ENCODE measurements around the gene CLCN7. TPM values are rescaled to one million over a fixed set of nuclear protein-coding genes. Genes with fewer than 3 reads are reported as not detected.
"Not testable (repeated sequence)": the region's sequence is repeated elsewhere in the genome, so short reads cannot be mapped to it uniquely, and the experiment has no call there.

CLCN7 gene
- total RNA-seq, 2 donors from 2014 or later, result 42.3 to 44.9 TPM

- ATAC-seq (no peak), DNase-seq (no peak)
- intact Hi-C loops (cut with DNase I, micrococcal nuclease), result no loop called here
Observed at GRCh38 chr16:1451702-1452392, 23.0 kb downstream of the CLCN7 start.

DNA sequence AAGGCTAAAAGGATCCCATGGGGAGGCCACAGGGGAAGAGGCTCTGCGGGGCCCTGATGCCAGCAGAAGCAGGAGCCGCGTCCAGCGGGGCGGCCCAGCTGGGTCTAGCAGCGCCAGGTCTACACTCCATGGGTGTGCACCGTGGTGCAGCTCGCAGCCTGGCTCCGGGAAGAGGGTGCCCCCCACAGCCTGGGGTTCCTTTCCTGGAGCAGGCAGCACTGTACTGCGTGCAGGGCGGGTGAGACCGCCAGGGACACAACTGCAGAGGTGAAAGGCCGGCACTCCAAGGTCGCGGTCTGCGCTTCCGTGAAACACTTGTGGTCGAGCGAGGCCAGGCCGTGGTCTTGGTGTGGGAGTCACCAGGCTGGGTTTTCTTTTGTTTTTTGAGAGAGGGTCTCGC is 24.0 kb downstream of the CLCN7 start:
- intact Hi-C loops (cut with DNase I, micrococcal nuclease), result no loop called here
- ATAC-seq, result no peak
- no peak for DNase-seq

- no peak for DNase-seq
- intact Hi-C loops (cut with DNase I, micrococcal nuclease), result no loop called here
Observed at GRCh38 chr16:1450218-1450617, 24.6 kb downstream of the CLCN7 start.

DNA sequence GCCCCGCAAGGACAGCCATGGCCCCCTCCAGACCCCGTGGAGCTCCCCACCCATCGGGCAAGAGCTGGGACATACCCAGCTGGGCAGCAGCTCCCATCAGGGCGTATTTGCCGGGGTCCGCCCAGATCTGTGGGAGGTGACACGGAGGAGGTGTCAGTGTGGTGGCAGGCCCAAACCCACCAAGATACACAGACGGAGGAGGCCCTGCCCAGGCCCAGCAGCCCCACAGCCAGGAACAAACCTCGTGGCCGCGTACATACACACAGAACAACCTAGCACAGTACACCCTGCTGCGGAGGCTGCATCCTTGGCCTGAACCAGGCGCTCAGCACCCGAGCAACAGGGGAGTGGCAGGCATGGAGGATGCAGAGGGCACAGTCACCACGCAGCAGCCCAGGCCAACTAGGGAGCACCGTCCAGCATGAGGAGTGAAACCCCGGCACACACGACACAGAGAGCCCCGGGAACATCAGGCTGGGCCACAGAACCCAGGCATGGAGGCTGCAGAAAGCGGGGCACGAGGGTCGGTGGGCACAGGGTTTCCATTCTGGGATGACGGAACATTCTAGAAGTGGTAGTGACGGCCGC is 25.5 kb downstream of the CLCN7 start:
- intact Hi-C loops (cut with DNase I, micrococcal nuclease), result no loop called here
- no peak for DNase-seq
- no peak for ATAC-seq

More at GRCh38 chr16:1450218-1450617, 24.6 kb downstream of the CLCN7 start:
- no peak for ATAC-seq

DNA sequence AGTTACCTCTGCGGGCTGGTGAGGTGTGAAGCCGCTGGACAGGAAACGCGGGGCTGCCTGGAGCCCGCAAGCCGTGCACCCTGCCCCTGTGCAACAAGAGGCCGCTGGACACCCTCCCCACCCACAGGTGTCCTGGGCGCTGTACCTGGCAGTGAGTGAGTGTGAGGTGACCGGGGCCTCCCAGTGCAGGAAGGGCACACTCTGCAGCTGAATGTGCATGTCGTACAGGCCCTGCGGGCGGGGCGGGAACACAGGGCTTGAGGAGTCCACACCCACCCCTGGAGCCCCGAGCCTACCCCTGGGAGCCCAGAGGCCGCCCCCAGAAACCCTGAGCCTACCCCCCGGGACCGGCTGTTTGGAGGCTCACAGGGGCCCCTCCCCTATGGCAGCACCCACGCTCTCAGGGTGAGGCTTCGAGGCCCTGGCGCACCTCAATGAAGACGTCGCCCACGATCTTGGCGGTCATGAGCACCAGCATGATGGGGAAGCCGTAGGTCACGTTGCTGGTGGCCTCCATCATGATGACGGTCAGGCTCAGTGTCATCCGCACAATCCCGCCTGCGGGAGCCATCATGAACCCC is 26.2 kb downstream of the CLCN7 start:
- DNase-seq (no peak), ATAC-seq (no peak)
- intact Hi-C loops (cut with DNase I, micrococcal nuclease), result no loop called here

- no peak for ATAC-seq
- intact Hi-C loops (cut with DNase I, micrococcal nuclease), result no loop called here
Observed at GRCh38 chr16:1447965-1448364, 26.9 kb downstream of the CLCN7 start.

GRCh38 chr16:1446296-1447080 is 28.3 kb downstream of the CLCN7 start:
- ATAC-seq, result no peak
- intact Hi-C loops (cut with DNase I, micrococcal nuclease), result no loop called here

More at GRCh38 chr16:1447965-1448364, 26.9 kb downstream of the CLCN7 start:
- DNase-seq, result no peak

GRCh38 chr16:1445518-1446203 is 29.2 kb downstream of the CLCN7 start:
- no peak for ATAC-seq
- intact Hi-C loops (cut with DNase I, micrococcal nuclease), result no loop called here
- no peak for DNase-seq

More at GRCh38 chr16:1446296-1447080, 28.3 kb downstream of the CLCN7 start:
- no peak for DNase-seq

DNA sequence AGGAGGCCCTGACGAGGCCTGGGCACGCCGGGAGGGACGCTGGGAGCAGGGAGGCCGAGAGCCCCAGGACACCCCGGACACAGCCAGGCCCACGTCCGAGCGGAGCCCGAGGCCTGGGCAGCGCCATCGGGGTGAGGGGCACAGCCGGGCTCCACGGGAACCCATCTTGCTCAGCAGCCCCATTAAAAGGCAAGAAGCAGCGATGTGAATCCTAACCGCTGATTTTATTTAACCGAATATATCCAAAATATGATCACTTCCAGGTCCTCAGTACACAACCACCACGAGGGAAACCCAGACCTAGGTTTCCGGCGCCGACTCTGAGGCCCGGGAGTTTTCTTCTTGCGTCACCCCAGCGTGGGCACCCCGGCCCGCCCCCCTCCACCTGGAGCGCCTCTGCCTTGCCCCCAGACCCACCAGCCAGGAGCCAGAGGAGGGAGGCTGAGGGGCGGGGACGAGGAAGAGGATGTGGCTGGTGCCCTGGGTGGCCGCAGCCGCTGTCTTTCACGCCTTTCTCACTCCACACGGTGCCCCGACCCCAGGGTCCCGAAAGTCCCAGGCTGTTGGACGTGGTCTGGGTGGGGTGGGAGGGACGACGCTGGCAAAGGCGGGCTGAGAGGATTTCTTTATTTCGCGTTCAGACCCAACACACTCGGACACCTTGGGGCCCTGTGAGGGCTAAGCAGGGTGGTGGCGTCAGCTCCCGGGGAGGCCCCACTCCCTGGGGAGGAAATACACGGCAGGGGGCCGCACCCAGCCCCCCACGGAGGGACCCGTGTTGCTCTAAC is 29.9 kb downstream of the CLCN7 start:
- intact Hi-C loops (cut with DNase I, micrococcal nuclease), result no loop called here
- no peak for ATAC-seq
- no peak for DNase-seq

- intact Hi-C loops (cut with DNase I, micrococcal nuclease), result no loop called here
- DNase-seq (no peak), ATAC-seq (peak; percentile 16)
Observed at GRCh38 chr16:1443980-1444729, 30.7 kb downstream of the CLCN7 start, which contains the start of gene CCDC154. Gene CCDC154 (minus strand): TSS chr16:1444556. CDS start chr16:1444322, 234 bp downstream.

DNA sequence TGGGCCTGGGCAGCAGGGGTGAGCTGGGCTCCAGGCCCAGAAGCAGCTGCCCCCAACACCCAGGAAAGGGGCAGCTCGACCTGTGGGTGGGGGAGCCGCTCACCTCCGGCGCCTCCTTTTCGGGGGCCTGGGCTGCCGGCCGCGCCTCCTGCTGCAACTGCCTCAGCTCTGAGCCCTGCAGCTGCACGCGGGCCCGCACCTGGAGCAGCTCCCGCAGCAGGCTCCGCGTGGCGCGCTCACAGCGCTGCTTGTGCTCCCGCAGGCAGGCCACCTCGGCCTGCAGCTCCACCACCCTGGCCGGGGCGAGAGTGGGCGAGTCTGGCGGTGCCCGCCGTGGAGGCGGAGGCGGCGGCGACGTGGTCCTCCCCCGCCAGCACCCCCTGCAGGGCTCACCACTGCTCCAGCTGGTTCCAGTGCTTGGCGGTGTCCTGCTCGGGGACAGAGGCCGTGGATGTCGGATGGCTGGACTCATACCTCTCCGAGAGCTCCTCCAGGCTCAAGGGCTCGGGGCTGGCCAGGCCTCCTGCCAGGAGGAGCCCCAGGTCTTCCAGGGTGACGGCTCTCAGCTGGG is 31.3 kb downstream of the CLCN7 start:
- DNase-seq (no peak), ATAC-seq (peak; percentile 7)
- intact Hi-C loops (cut with DNase I, micrococcal nuclease), result no loop called here

GRCh38 chr16:1442697-1443096 is 32.1 kb downstream of the CLCN7 start:
- DNase-seq, result no peak
- ATAC-seq, result no peak
- intact Hi-C loops (cut with DNase I, micrococcal nuclease), result no loop called here

- intact Hi-C loops (cut with DNase I, micrococcal nuclease), result no loop called here
- no peak for ATAC-seq
Observed at GRCh38 chr16:1441391-1441829, 33.4 kb downstream of the CLCN7 start.

DNA sequence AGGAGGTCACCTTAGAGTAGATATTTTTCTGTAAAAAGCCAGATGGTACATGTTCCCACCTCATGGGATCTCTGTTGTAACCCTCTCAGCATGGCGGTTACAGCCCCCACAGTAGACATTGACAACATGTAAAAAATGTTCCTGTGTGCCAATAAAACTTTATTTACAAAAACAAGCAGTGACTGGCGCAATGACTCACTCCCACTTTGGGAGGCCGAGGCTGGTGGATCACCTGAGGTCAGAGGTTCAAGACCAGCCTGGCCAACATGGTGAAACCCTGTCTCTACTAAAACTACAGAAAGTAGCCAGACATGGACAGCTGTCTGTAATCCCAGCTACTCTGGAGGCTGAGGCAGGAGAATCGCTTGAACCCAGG is 35.1 kb downstream of the CLCN7 start:
- intact Hi-C loops (cut with DNase I, micrococcal nuclease); ATAC-seq; DNase-seq: not testable (repeated sequence)

More at GRCh38 chr16:1441391-1441829, 33.4 kb downstream of the CLCN7 start:
- DNase-seq, result no peak

DNA sequence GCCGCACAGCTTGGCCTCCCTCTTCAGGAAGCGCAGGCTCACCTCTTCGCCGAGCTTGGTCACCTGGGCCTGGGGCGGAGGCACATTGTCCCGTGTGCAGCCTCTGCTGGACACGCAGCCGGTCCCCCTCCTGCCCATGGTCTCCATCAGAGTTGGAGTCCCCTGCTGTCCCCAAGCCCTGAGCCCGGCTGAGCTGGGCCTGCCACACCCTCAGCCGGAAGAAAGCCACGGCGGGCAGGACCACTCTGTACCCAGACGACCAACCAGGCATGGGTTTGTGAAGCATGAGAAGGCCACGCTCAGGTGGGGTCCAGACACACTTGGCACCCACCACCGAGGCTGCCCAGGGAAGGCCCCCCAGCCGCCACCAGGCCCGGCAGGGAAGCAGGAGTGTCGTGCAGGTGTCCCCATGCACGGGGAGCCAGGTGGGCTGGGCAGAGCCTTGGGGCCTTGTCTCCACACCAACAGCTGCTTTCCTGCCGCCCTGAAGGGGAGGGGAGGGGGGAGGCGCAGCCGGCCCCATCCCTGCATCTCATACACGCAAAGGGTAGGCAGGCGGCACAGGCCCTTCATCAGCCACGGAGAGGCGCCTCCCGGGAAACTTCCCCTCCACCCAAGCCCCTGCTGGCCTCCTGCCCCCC is 35.6 kb downstream of the CLCN7 start:
- intact Hi-C loops (cut with DNase I, micrococcal nuclease), result no loop called here
- ATAC-seq (no peak), DNase-seq (no peak)

DNA sequence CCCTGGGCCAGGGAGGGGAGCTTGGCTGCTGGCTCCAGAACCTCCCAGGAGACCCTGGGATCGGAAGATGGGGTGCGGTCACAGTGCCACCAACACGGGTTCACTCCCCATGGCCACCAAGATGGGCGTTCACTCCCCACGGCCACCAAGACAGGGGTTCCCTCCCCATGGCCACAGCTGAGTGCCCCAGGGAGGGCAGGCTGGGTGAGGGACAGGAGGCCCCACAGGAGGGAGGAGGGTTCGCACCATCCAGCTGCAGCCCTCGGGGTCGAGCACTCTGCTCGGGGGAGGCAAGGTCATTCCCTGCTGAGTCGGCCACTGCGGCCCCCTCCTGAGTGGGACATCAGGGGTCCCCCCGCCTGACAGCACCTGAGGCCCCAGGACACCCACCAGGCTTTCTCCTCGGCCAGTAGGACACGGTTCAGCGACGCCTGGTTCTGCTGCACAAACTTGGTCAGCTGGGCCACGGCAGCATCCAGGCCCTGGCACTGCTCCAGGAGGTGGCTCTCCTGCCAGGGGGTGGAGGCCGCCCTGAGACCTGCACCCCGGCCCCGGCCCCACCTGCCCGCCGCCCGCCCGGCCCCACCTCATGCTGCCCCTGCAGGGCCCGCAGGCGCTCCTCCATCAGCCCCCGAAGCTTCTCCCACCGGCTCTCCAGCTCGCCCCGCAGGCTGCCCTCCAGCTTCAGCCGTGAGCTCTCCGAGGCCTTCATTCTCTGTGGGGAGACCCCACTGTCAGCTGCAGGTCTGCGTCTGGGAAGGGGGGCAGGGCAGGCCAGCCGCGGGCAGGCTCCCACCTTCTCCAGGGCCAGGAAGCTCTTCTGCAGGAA is 36.4 kb downstream of the CLCN7 start:
- intact Hi-C loops (cut with DNase I, micrococcal nuclease), result no loop called here
- ATAC-seq (no peak), DNase-seq (no peak)

All from left colon (tissue), 2 donors.